ENCODE measurements around the gene NUP54.

- no peak for TF ChIP-seq ESRRA (IDR thresholded peaks at IDR 0.05; ENCODE audit: borderline replicate concordance, low read length)
- TF ChIP-seq CEBPB (IDR thresholded peaks at IDR 0.05), result no peak
- no peak for TF ChIP-seq CTCF (IDR thresholded peaks at IDR 0.05)
- TF ChIP-seq ELK1 (IDR thresholded peaks at IDR 0.05; ENCODE audit: low read depth, low read length), result no peak
- no peak for TF ChIP-seq MAX (IDR thresholded peaks at IDR 0.05)
- TF ChIP-seq BHLHE40 (IDR thresholded peaks at IDR 0.05; ENCODE audit: low read depth, low read length), result no peak
These were observed 12.2 kb upstream of the NUP54 start for GRCh38 chr4:76160355-76160754.

All from A549 (cell line).